Upper lobe of right lung (tissue), 1 donor: ENCODE data around the gene GTPBP8. TPM values are rescaled to one million over a fixed set of nuclear protein-coding genes. Genes with fewer than 3 reads are reported as not detected.

Experiments
- ATAC-seq: fragments of 200-7000 bp; cut with Tn5 transposase; one replicate; pipeline ENCODE4 v1.9.1; 2020; ENCODE audit warnings: mild to moderate bottlenecking, moderate library complexity
- DNase-seq: peaks from one replicate; pipeline ENCODE4 v3.0.0-alpha.2; 2020
- H3K27ac ChIP-seq: fragments of 200-600 bp; one replicate; pipeline ENCODE4 v1.8.0; 2022
- H3K27me3 ChIP-seq: fragments of 200-600 bp; one replicate; pipeline ENCODE4 v1.8.0; 2022; ENCODE audit warnings: mild to moderate bottlenecking
- H3K36me3 ChIP-seq: fragments of 200-600 bp; one replicate; pipeline ENCODE4 v1.8.0; 2022
- H3K4me1 ChIP-seq: fragments of 200-600 bp; one replicate; pipeline ENCODE4 v1.8.0; 2022
- H3K4me3 ChIP-seq: fragments of 200-600 bp; one replicate; pipeline ENCODE4 v1.8.0; 2022; ENCODE audit warnings: mild to moderate bottlenecking
- H3K9me3 ChIP-seq: fragments of 200-600 bp; one replicate; pipeline ENCODE4 v1.8.0; 2022
- intact Hi-C: fragments of 100-400 bp; cut with DNase I; formaldehyde crosslinking; loops from one replicate; pipeline ENCODE4 v1.11.0; 2022
- total RNA-seq: library from RNA; stranded (reverse); fragmentation: NEBNext Ultra II Directional; extraction: Animal tissue kit (Norgen Biotek cat#: 25700); gene quantifications from one replicate; pipeline ENCODE4 v1.2.1, GENCODE V29; 2021
- TF ChIP-seq, protein P1 (sequence below): fragments of 200-600 bp; IDR thresholded peaks from one replicate; pipeline ENCODE4 v1.8.0; 2022; ENCODE audit warnings: antibody characterized with exemption
- donor health status: DM: no; HTN: yes; CAD: no; lungs with severe emphysema.

The GTPBP8 gene
- total RNA-seq, 1 donor from 2014 or later: 12.3 TPM

DNA sequence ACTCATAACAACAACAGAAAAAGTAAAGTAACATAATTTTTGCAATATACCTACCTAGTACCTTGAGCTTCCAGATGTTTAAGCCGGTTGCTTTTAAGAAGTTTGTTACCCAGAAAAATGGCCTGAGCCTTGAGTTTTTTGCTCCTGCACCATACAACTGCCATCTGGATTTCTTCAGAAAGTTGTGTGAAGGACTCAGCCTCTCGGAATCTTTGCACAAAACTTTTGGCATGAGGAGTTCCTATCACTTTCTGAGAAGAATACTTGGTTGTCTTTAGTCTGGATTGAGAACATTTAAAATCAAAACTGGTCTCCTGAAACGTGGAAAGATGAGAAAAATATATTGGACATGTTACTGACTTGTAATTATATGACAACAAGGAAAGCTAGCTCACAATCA lies 17.3 kb downstream of the GTPBP8 start:
- H3K27me3 ChIP-seq: no peaks in the 10 kb centered on the region
- H3K9me3 ChIP-seq: no peaks in the 10 kb centered on the region
- H3K4me3 ChIP-seq: no peak overlapping the region
- intact Hi-C loops: no loop called here
- no peak for ATAC-seq
- H3K4me1 ChIP-seq: no peaks in the 10 kb centered on the region
- peaks cover 97% of the 10 kb centered on the region for H3K36me3 ChIP-seq
- no peak overlapping the region for H3K27ac ChIP-seq
- TF ChIP-seq, protein P1, sequence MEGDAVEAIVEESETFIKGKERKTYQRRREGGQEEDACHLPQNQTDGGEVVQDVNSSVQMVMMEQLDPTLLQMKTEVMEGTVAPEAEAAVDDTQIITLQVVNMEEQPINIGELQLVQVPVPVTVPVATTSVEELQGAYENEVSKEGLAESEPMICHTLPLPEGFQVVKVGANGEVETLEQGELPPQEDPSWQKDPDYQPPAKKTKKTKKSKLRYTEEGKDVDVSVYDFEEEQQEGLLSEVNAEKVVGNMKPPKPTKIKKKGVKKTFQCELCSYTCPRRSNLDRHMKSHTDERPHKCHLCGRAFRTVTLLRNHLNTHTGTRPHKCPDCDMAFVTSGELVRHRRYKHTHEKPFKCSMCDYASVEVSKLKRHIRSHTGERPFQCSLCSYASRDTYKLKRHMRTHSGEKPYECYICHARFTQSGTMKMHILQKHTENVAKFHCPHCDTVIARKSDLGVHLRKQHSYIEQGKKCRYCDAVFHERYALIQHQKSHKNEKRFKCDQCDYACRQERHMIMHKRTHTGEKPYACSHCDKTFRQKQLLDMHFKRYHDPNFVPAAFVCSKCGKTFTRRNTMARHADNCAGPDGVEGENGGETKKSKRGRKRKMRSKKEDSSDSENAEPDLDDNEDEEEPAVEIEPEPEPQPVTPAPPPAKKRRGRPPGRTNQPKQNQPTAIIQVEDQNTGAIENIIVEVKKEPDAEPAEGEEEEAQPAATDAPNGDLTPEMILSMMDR: no peak
- no peak for DNase-seq

DNA sequence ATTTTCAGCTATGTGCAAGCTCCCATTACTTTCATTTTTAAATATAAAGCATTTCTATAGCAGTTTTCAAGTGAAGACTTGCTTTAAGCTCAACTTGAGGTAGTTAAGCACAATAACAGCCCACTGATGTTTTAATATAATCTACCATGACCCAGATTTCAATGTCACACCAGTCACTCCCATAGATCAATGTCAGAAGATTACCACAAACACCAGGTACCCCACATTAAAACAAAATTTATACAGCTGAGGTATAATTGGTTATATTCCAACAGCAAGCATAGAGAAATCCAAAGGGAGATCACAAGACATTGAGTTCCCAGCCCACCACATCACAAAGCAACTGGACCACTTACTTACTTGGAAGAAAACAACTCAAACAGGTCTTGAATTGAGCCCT lies 22.8 kb downstream of the GTPBP8 start:
- H3K4me3 ChIP-seq: no peak overlapping the region
- H3K9me3 ChIP-seq: no peaks in the 10 kb centered on the region
- H3K27ac ChIP-seq: no peak overlapping the region
- intact Hi-C loops: no loop called here
- H3K4me1 ChIP-seq: peaks cover 11% of the 10 kb centered on the region
- DNase-seq: no peak
- no peak for ATAC-seq
- TF ChIP-seq, protein P1: no peak
- H3K36me3 ChIP-seq: peaks cover 77% of the 10 kb centered on the region
- no peaks in the 10 kb centered on the region for H3K27me3 ChIP-seq

DNA sequence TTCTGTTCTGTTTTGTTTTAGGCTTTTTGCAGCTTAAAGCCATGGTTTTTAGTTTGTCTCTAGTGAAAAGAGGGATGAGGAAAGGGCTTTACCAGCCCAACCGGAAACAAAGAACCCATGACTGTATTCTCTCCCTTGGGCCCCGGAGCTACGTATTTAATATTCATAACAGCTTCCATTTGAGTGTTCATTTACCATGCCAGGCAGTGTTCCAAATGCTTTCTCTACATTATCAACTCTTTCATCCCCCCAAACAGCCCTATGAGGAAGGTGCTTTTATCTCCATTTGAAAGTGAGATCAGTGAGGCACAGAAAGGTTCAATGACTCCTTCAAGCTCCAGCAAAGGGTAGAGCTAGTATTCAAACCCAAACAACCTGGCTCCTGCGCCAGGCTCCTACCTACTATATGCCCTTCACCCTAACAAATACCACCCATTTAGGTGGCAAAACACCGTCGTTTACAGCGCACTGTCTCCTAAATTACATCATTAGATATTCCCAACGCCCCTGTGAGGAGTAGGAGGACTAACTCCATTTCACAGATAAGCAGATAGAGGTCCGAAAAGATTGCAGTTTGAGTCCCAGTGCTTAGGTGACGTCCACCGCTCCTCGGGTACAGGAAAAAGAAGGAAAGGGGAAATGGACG lies 27.9 kb downstream of the GTPBP8 start:
- no peaks in the 10 kb centered on the region for H3K9me3 ChIP-seq
- DNase-seq: no peak
- peak overlapping the region; percentile 95 for H3K4me3 ChIP-seq
- H3K27me3 ChIP-seq: no peaks in the 10 kb centered on the region
- intact Hi-C loops: no loop called here
- no peak for ATAC-seq
- TF ChIP-seq, protein P1: no peak
- peaks cover 20% of the 10 kb centered on the region for H3K4me1 ChIP-seq
- H3K36me3 ChIP-seq: peaks cover 31% of the 10 kb centered on the region
- peak overlapping the region; percentile 91 for H3K27ac ChIP-seq

DNA sequence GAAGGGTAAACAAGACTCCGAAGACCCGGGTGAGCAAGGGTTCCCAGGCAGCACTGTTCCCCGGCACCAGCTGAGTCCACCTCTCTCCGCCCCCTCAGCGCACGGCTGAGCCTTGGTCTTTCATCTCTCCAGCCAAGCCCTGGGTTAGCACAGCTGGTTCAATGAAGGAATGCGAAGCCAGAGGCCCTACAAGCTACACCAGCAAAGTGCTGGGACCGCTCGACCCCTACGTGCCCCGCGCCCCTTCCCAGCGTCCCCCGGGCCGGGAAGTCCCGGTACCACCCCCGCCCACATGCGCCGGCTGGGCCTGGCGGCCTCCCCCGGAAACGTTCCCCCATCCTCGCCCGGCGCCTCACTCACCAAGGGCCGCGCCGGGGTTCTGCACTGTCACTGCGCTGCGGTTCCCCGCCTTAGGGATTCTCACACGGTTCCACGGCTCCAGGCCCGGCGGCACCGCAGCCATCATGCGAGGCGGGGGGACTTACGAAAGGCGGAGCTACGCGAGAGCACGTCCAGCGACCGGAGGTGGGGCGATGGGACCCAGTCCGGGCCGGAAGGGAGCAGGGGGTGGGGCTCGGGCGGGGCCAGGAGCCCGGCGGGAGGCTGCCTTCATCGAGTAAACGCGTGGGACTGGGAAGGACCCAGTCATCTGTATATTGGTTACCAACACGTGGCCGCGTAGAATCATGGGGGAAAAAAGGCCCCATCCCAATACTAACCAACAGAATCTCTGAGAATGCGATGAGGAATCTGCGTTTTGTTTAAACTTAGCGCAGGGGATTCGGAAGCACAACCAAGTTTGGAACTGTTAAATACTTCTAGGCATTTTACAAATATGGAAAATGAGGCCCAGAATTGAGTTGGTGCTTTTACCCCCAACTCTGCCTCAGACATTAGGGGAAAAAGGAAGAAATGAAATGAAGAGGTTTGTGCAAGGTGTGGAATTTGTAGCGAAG lies 28.7 kb downstream of the GTPBP8 start:
- Histone ChIP-seq H3K27ac (peak overlapping the region; percentile 91), H3K27me3 (no peaks in the 10 kb centered on the region), H3K4me1 (peaks cover 20% of the 10 kb centered on the region), H3K9me3 (no peaks in the 10 kb centered on the region), H3K36me3 (peaks cover 23% of the 10 kb centered on the region), H3K4me3 (peak overlapping the region; percentile 95)
- DNase-seq (peak; percentile 95), ATAC-seq (peak; percentile 99)
- TF ChIP-seq, protein P1: no peak
- intact Hi-C loops: no loop called here

DNA sequence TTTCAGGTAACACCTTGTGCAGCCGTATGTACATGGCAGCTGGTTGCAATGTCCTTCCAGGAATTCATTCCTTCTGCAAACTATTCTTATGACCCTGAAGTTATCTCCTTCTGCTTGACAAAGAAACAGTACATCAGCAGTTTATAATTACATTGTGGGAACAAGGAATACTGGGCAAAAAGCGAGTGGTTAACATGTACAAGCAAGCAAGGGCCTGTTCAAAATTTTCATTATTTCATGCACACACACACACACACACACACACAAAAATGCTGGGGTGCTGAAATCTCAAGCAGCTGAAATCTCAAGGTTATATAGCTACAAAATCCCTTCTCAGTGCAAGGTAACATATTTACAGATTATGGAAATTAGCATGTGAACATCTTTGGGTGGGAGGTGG lies 30.7 kb downstream of the GTPBP8 start:
- no peaks in the 10 kb centered on the region for H3K27me3 ChIP-seq
- H3K9me3 ChIP-seq: no peaks in the 10 kb centered on the region
- ATAC-seq (no peak), DNase-seq (no peak)
- intact Hi-C loops: no loop called here
- H3K27ac ChIP-seq: no peak overlapping the region
- H3K4me3 ChIP-seq: no peak overlapping the region
- peaks cover 5% of the 10 kb centered on the region for H3K36me3 ChIP-seq
- TF ChIP-seq, protein P1: no peak
- peaks cover 20% of the 10 kb centered on the region for H3K4me1 ChIP-seq
